Endodermal cell (in vitro differentiated cells): ENCODE results near the gene UBE2D4. TPM values are rescaled to one million over a fixed set of nuclear protein-coding genes. Genes with fewer than 3 reads are reported as not detected.

ENCODE experiments used
- DNase-seq: peaks from one replicate; pipeline ENCODE4 v3.0.0-alpha.2; 2017
- H3K27ac ChIP-seq: 2 replicates; pipeline ENCODE4 v1.5.1; 2013; ENCODE audit warnings: mild to moderate bottlenecking, low read depth, low read length, moderate library complexity
- H3K27me3 ChIP-seq: 2 replicates; pipeline ENCODE4 v1.6.1; 2013; ENCODE audit warnings: mild to moderate bottlenecking, low read length, moderate library complexity; ENCODE audit not compliant: insufficient read depth, control insufficient read depth, poor library complexity, severe bottlenecking
- H3K36me3 ChIP-seq: 2 replicates; pipeline ENCODE4 v1.7.0; 2013; ENCODE audit warnings: mild to moderate bottlenecking, low read length, moderate library complexity; ENCODE audit not compliant: control insufficient read depth, insufficient read depth
- H3K4me1 ChIP-seq: one replicate; pipeline ENCODE4 v1.7.0; 2013; ENCODE audit warnings: low read length; ENCODE audit not compliant: control insufficient read depth, insufficient read depth
- H3K4me3 ChIP-seq: 2 replicates; pipeline ENCODE4 v1.5.1; 2013; ENCODE audit warnings: mild to moderate bottlenecking, low read length, moderate library complexity
- H3K9ac ChIP-seq: 2 replicates; pipeline ENCODE4 v1.6.1; 2013; ENCODE audit warnings: mild to moderate bottlenecking, low read length, moderate library complexity; ENCODE audit not compliant: poor library complexity, severe bottlenecking; ENCODE audit errors: extremely low read depth
- H3K9me3 ChIP-seq: 2 replicates; pipeline ENCODE4 v1.6.1; 2013; ENCODE audit warnings: mild to moderate bottlenecking, low read length, moderate library complexity; ENCODE audit not compliant: control insufficient read depth
- H3K27ac Mint-ChIP-seq: 2 replicates; pipeline ENCODE4 v1.8.0; 2020; ENCODE audit warnings: mixed read lengths
- H3K27me3 Mint-ChIP-seq: 2 replicates; pipeline ENCODE4 v1.8.0; 2021; ENCODE audit warnings: mild to moderate bottlenecking, mixed read lengths; ENCODE audit not compliant: insufficient read depth
- H3K36me3 Mint-ChIP-seq: 2 replicates; pipeline ENCODE4 v1.8.0; 2020; ENCODE audit warnings: low read depth, mixed read lengths
- H3K4me1 Mint-ChIP-seq: 2 replicates; pipeline ENCODE4 v1.8.0; 2020; ENCODE audit warnings: mixed read lengths
- H3K4me3 Mint-ChIP-seq: 2 replicates; pipeline ENCODE4 v1.8.0; 2020; ENCODE audit warnings: mild to moderate bottlenecking, moderate library complexity, mixed read lengths
- H3K9me3 Mint-ChIP-seq: 2 replicates; pipeline ENCODE4 v1.8.0; 2020; ENCODE audit warnings: mild to moderate bottlenecking, mixed read lengths
- CTCF ChIP-seq: fragments of 200-600 bp; sonication (generic); conservative IDR thresholded peaks from 2 replicates; pipeline ENCODE4 v1.5.0; 2021; ENCODE audit warnings: antibody characterized with exemption, mild to moderate bottlenecking
- WGBS, 2 experiments: methylation state at CpG; one replicate each; pipeline versions ENCODE4 v1.1.5 to v1.1.7; 2013; ENCODE audit warnings: missing lambda C conversion rate in 2 of 2, mixed read lengths in 1 of 2; ENCODE audit not compliant: insufficient coverage in 1 of 2, insufficient read length in 1 of 2; 5-methylcytosine and 5-hydroxymethylcytosine counted together
- total RNA-seq, 2 donors: library from RNA; stranded (reverse); fragmentation: NEBNext Ultra II Directional in 1 of 2; extraction: Animal tissue kit (Norgen Biotek cat#: 25700) in 1 of 2; gene quantifications; 2 replicates in 1 of 2; 3 replicates in 1 of 2; pipeline ENCODE4 v1.2.1, GENCODE V29; 2021

The UBE2D4 gene
- total RNA-seq, 2 donors from 2014 or later = 10.0 to 10.7 TPM

DNA sequence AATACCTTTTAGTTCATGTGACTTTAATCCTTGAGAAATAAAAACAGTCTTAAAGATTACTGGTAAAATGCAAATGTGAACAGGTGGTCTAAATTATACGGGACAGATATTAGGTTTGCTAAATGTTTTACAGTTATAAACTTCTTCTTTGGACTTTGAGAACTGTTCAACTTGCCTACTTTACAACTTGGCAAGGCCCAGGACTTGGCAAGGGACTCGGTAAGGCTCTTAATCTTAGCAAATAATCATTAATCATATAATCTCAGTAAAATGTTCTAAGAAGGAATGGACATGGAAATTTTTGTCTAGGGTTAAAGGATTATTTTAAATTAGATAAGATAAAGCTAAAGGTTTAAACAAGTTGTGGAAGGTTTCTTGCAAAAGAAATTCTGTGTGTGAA lies 4.8 kb upstream of the UBE2D4 start:
- H3K4me1 ChIP-seq = no peaks in the 10 kb centered on the region
- Mint-ChIP-seq H3K27ac (no peak overlapping the region), H3K27me3 (peaks cover 12% of the 10 kb centered on the region), H3K9me3 (peaks cover 4% of the 10 kb centered on the region), H3K36me3 (no peaks in the 10 kb centered on the region), H3K4me3 (no peak overlapping the region), H3K4me1 (no peaks in the 10 kb centered on the region)
- no peaks in the 10 kb centered on the region for H3K9me3 ChIP-seq
- no peaks in the 10 kb centered on the region for H3K36me3 ChIP-seq
- no peak overlapping the region for H3K4me3 ChIP-seq
- TF ChIP-seq CTCF = no peak
- no peak overlapping the region for H3K9ac ChIP-seq
- 87 to 100% methylated on average over 1 to 2 of the region's 2 CpGs for WGBS, 2 experiments
- H3K27ac ChIP-seq = no peak overlapping the region
- H3K27me3 ChIP-seq = no peaks in the 10 kb centered on the region
- no peak for DNase-seq

DNA sequence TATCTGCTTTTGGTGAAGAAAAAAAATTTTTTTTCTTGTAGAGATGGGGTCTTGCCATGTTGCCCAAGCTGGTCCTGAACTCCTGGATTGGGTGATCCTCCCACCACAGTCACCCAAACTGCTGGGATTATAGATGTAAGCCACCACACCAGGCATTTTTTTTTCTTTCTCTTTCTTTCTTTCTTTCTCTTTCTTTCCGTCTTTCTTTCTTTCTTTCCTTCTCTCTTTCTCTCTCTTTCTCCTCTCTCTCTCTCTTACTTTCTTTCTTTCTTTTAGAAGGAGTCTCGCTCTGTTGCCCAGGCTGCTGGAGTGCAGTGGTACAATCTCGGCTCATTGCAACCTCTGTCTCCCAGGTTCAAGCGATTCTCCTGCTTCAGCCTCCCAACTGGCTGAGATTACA lies 3.5 kb upstream of the UBE2D4 start:
- peaks cover 3% of the 10 kb centered on the region for H3K4me1 Mint-ChIP-seq
- no peak for TF ChIP-seq CTCF
- H3K9me3 Mint-ChIP-seq = no peaks in the 10 kb centered on the region
- peaks cover 15% of the 10 kb centered on the region for H3K27me3 Mint-ChIP-seq
- H3K36me3 Mint-ChIP-seq = no peaks in the 10 kb centered on the region
- Histone ChIP-seq H3K4me3 (no peak overlapping the region), H3K27ac (no peak overlapping the region), H3K27me3 (peaks cover 5% of the 10 kb centered on the region), H3K4me1 (no peaks in the 10 kb centered on the region), H3K9ac (no peak overlapping the region), H3K9me3 (no peaks in the 10 kb centered on the region), H3K36me3 (no peaks in the 10 kb centered on the region)
- H3K27ac Mint-ChIP-seq = no peak overlapping the region
- no peak for DNase-seq
- no peak overlapping the region for H3K4me3 Mint-ChIP-seq
- WGBS, 2 experiments = 86 to 95% methylated on average over 4 of the region's 4 CpGs

DNA sequence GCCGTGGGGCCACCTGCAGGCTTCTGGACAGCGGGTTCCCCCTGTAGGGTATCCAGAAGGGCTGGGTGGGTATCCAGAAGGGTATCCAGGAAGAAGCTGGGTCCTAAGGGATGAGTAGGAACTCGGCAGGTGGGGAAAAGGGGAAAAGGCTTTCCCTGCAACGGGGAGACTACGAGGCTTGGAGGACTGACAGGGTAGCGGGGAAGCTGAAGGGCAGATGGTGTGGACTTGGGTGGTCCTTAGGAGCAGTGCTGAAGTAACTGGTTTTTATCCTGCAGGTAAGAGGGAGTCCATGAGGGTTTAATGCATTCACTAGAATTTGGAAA lies 525 bp downstream of the UBE2D4 start:
- H3K4me1 Mint-ChIP-seq = peaks cover 3% of the 10 kb centered on the region
- no peak overlapping the region for H3K27ac Mint-ChIP-seq

More for the DNA sequence above, 525 bp downstream of the UBE2D4 start:
- H3K27me3 Mint-ChIP-seq = peaks cover 24% of the 10 kb centered on the region
- Histone ChIP-seq H3K36me3 (no peaks in the 10 kb centered on the region), H3K9ac (peak overlapping the region; percentile 38), H3K9me3 (no peaks in the 10 kb centered on the region), H3K4me3 (peak overlapping the region; percentile 86), H3K27ac (peak overlapping the region; percentile 86), H3K27me3 (peaks cover 7% of the 10 kb centered on the region), H3K4me1 (no peaks in the 10 kb centered on the region)
- H3K4me3 Mint-ChIP-seq = peak overlapping the region; percentile 63
- no peak for TF ChIP-seq CTCF
- H3K36me3 Mint-ChIP-seq = peaks cover 2% of the 10 kb centered on the region
- 13 to 14% methylated on average over 6 of the region's 6 CpGs for WGBS, 2 experiments
- H3K9me3 Mint-ChIP-seq = no peaks in the 10 kb centered on the region
- DNase-seq = no peak
